Muscle layer of colon (tissue), 2 donors: ENCODE measurements around the gene OPRM1.
"Not testable (repeated sequence)": the region's sequence is repeated elsewhere in the genome, so short reads cannot be mapped to it uniquely, and the experiment has no call there.

Source experiments
- H3K27ac ChIP-seq: one replicate; pipeline ENCODE4 v1.7.0; 2013; ENCODE audit warnings: low read depth, mild to moderate bottlenecking, low read length, moderate library complexity
- H3K27me3 ChIP-seq, 2 donors: one replicate each; pipeline ENCODE4 v1.7.0; 2013; ENCODE audit warnings: low read length in 2 of 2, mild to moderate bottlenecking in 2 of 2; ENCODE audit not compliant: insufficient read depth in 2 of 2, control insufficient read depth in 1 of 2
- H3K36me3 ChIP-seq: one replicate; pipeline ENCODE4 v1.7.0; 2013; ENCODE audit warnings: mild to moderate bottlenecking, low read length; ENCODE audit not compliant: insufficient read depth
- H3K4me1 ChIP-seq: one replicate; pipeline ENCODE4 v1.7.0; 2013; ENCODE audit warnings: mild to moderate bottlenecking, low read length; ENCODE audit not compliant: insufficient read depth
- H3K4me3 ChIP-seq, 2 donors: one replicate each; pipeline ENCODE4 v1.7.0; 2013; ENCODE audit warnings: low read length in 2 of 2, low read depth in 1 of 2, mild to moderate bottlenecking in 1 of 2, moderate library complexity in 1 of 2
- H3K9ac ChIP-seq: one replicate; pipeline ENCODE4 v1.7.0; 2013; ENCODE audit warnings: low read length
- H3K9me3 ChIP-seq: one replicate; pipeline ENCODE4 v1.7.0; 2013; ENCODE audit warnings: mild to moderate bottlenecking, low read length
- donor health status: abdominal sarcoma.
- donor health status: Adenocarcinoma of cecum.

The OPRM1 gene

GRCh38 chr6:154232013-154232910 lies 193.2 kb downstream of the OPRM1 start:
- H3K27ac ChIP-seq: no peak overlapping the region
- no peak overlapping the region for H3K9ac ChIP-seq
- H3K4me3 ChIP-seq: no peak overlapping the region
- H3K4me1 ChIP-seq: no peaks in the 10 kb centered on the region
- no peaks in the 10 kb centered on the region for H3K9me3 ChIP-seq
- H3K27me3 ChIP-seq: no peaks in the 10 kb centered on the region
- H3K36me3 ChIP-seq: no peaks in the 10 kb centered on the region

GRCh38 chr6:154233383-154233782 lies 194.3 kb downstream of the OPRM1 start:
- H3K9me3 ChIP-seq: no peaks in the 10 kb centered on the region
- no peaks in the 10 kb centered on the region for H3K27me3 ChIP-seq
- H3K27ac ChIP-seq: no peak overlapping the region
- H3K4me1 ChIP-seq: no peaks in the 10 kb centered on the region
- H3K36me3 ChIP-seq: no peaks in the 10 kb centered on the region
- no peak overlapping the region for H3K9ac ChIP-seq
- H3K4me3 ChIP-seq: no peak overlapping the region

DNA sequence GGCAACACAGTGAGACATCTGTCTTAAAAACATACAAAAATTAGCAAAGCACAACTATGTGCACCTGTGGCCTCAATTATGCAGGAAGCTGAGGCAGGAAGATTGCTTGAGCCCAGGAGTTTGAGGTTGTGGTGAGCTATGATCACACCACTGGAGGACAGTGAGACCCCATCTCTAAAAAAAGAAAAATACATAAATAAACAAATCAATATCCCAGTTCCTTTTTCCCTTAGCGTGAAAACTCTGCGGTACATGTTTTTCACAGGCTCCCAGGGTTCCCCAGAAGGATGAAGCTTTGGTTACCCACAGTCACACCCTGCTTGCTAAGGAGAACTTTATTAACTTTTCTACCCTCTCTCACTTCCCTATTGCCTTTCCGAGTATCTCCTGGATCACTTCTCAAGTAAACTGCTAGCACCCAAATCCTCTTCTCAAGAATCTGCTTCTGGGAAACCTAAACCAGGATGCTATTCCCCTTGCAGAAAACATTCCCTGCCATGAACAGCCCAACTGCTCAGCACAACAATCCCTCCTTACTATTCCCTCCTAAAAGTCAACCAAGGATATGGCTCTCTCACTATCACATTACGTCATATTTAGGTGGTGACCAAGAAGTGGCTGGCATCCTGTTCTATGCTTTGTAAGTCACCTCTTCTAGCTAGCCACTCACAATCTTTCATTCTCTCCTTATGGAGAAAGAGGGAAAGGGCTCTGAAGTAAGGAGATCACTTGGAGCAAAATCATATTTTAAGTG lies 195.2 kb downstream of the OPRM1 start:
- Histone ChIP-seq H3K4me3 (no peak overlapping the region), H3K9ac (no peak overlapping the region), H3K27me3 (no peaks in the 10 kb centered on the region), H3K4me1 (no peaks in the 10 kb centered on the region), H3K9me3 (no peaks in the 10 kb centered on the region), H3K27ac (no peak overlapping the region), H3K36me3 (no peaks in the 10 kb centered on the region)

GRCh38 chr6:154236646-154237301 lies 197.7 kb downstream of the OPRM1 start:
- Histone ChIP-seq H3K4me3 (no peak overlapping the region), H3K27ac (no peak overlapping the region), H3K4me1 (no peaks in the 10 kb centered on the region), H3K9me3 (no peaks in the 10 kb centered on the region), H3K27me3 (no peaks in the 10 kb centered on the region), H3K9ac (no peak overlapping the region), H3K36me3 (no peaks in the 10 kb centered on the region)

DNA sequence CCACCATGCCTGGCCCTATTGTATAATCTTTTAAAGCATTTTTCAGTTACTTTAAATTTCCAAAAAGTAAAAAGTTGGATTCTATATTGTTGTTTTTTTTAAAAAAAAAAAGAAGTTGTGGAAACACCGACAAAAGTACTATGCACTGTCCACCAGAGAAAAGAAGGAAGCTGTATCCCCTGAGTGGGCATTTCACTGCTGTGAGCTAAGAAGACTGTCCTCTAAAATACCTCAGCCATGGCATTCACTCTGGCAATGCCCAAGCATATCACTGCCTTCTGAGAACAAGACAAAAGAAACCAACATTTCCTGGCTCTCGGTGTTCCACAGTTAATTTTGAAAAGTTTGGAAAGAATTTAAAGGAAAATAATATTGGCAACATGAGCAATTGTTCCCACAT lies 199.8 kb downstream of the OPRM1 start:
- Histone ChIP-seq H3K4me1 (no peaks in the 10 kb centered on the region), H3K9me3 (no peaks in the 10 kb centered on the region)

DNA sequence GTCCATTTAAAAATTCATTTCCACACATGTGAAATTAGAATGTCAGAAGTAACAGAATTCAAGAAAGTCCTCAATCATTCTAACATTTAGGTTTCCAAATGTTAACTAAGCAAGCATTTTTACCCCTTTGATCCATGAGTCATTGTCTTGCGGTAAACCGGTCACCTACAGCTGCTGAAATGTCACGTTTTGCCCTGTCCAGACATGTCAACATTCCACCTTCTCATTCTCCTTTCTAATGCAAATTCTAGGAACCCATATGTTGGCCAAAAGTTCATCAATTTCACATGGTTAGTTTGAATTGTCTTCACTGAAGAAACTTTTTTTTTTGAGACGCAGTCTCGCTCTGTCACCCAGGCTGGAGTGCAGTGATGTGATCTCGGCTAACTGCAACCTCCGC lies 200.4 kb downstream of the OPRM1 start:
- H3K4me3 ChIP-seq: no peak overlapping the region
- no peaks in the 10 kb centered on the region for H3K36me3 ChIP-seq
- H3K9ac ChIP-seq: no peak overlapping the region
- H3K27me3 ChIP-seq: no peaks in the 10 kb centered on the region
- no peak overlapping the region for H3K27ac ChIP-seq
- H3K4me1 ChIP-seq: no peaks in the 10 kb centered on the region
- no peaks in the 10 kb centered on the region for H3K9me3 ChIP-seq

More for the DNA sequence above, 199.8 kb downstream of the OPRM1 start:
- H3K4me3 ChIP-seq: no peak overlapping the region
- no peak overlapping the region for H3K27ac ChIP-seq
- no peaks in the 10 kb centered on the region for H3K36me3 ChIP-seq
- H3K27me3 ChIP-seq: no peaks in the 10 kb centered on the region
- no peak overlapping the region for H3K9ac ChIP-seq

DNA sequence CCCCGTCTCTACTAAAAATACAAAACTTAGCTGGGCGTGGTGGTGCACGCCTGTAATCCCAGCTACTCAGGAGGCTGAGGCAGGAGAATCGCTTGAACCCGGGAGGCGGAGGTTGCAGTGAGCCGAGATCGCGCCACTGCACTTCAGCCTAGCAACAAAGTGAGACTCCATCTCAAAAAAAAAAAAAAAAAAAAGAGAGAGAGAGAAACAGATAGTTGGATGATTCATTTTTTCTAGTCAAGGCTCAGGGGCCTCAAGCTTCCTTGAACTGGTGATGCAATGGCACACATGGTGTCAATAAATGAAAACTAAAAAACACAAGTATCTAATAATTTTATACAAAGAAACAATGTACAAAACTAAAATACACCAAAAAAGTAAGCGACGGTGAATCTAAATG lies 202.0 kb downstream of the OPRM1 start:
- H3K4me1 ChIP-seq, H3K9me3 ChIP-seq, H3K9ac ChIP-seq, H3K27ac ChIP-seq, H3K27me3 ChIP-seq, H3K4me3 ChIP-seq, H3K36me3 ChIP-seq: not testable (repeated sequence)

GRCh38 chr6:154241581-154241980 lies 202.5 kb downstream of the OPRM1 start:
- H3K27ac ChIP-seq: no peak overlapping the region

GRCh38 chr6:154242617-154243357 lies 203.7 kb downstream of the OPRM1 start:
- H3K27me3 ChIP-seq: no peaks in the 10 kb centered on the region
- no peak overlapping the region for H3K4me3 ChIP-seq
- H3K9me3 ChIP-seq: no peaks in the 10 kb centered on the region
- no peaks in the 10 kb centered on the region for H3K4me1 ChIP-seq
- H3K27ac ChIP-seq: no peak overlapping the region
- H3K36me3 ChIP-seq: no peaks in the 10 kb centered on the region
- no peak overlapping the region for H3K9ac ChIP-seq

More at GRCh38 chr6:154241581-154241980, 202.5 kb downstream of the OPRM1 start:
- Histone ChIP-seq H3K4me1 (no peaks in the 10 kb centered on the region), H3K36me3 (no peaks in the 10 kb centered on the region), H3K9me3 (no peaks in the 10 kb centered on the region), H3K27me3 (no peaks in the 10 kb centered on the region), H3K4me3 (no peak overlapping the region), H3K9ac (no peak overlapping the region)

DNA sequence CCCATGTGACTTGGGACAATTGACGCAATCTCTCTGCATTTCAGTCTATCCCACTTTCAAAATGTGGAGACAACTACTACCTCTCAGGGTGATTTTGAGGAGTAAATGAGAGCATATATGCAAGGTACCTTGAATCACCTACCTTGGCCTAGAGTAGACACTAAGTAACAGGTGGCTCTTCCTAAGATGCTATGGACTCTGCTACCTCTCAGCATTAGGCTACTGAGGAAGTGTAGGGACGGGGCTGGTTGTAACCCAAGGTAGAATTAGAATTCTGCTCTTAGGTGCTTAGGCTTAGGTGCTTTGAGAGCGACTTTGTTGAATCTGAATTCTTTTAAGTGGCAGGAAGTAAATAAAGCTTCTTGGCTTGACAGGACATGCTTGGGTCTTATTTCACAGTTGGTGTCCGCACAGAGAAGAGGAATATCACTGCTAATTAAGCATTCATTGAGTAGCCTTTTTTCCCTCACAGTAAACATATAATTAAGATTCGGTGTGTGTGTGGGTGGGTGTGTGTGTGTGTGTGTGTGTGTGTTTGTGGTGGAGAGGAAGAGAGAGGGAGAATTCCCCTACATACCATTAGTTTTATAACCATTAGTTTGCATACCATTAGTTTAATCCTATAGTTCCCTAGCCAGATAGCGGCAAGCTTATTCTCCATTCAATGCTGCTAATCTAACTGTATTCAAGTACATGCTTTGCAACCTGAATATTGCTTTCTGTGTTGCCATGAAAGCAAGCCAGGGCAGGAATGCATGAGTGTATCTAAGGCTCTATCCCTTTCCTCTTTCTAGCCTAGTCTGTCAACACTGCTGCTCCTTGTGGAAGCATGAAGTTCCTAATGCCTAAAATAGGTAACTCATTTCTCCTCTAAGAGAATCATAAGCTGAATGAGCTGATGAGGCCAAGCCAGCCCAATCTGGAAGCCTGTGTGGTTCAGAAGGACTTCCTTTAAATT lies 205.0 kb downstream of the OPRM1 start:
- H3K36me3 ChIP-seq: no peaks in the 10 kb centered on the region
- H3K4me1 ChIP-seq: no peaks in the 10 kb centered on the region
- H3K27me3 ChIP-seq: no peaks in the 10 kb centered on the region
- H3K4me3 ChIP-seq: no peak overlapping the region
- H3K9me3 ChIP-seq: no peaks in the 10 kb centered on the region
- H3K27ac ChIP-seq: no peak overlapping the region
- no peak overlapping the region for H3K9ac ChIP-seq
